ENCODE measurements around the gene ELOB.

GRCh38 chr16:2775131-2775716, 1.9 kb downstream of the ELOB start:
- TF ChIP-seq CTCF (IDR thresholded peaks at IDR 0.05) (no peak), POLR2A (IDR thresholded peaks at IDR 0.05) (no peak), POLR2AphosphoS5 (IDR thresholded peaks at IDR 0.05) (no peak)
